ENCODE data around the gene ARHGEF7.
"Not testable (repeated sequence)": the region's sequence is repeated elsewhere in the genome, so short reads cannot be mapped to it uniquely, and the experiment has no call there.

ARHGEF7 gene

GRCh38 chr13:111255228-111255790 lies 140.2 kb downstream of the ARHGEF7 start:
- no peak for TF ChIP-seq CTCF (IDR thresholded peaks at IDR 0.05; ENCODE audit: control insufficient read depth, insufficient read depth, low read depth, low read length, missing control alignments)
- no peak for DNase-seq (ENCODE audit: low read depth)
- H3K4me3 ChIP-seq (ENCODE audit: control insufficient read depth, low read depth, low read length) = no peak overlapping the region

- TF ChIP-seq CTCF (IDR thresholded peaks at IDR 0.05; ENCODE audit: control insufficient read depth, insufficient read depth, low read depth, low read length, missing control alignments) = no peak
- DNase-seq (ENCODE audit: low read depth) = no peak
- no peak overlapping the region for H3K4me3 ChIP-seq (ENCODE audit: control insufficient read depth, low read depth, low read length)
Measured at GRCh38 chr13:111256458-111256857, 141.3 kb downstream of the ARHGEF7 start.

GRCh38 chr13:111256946-111257345 lies 141.8 kb downstream of the ARHGEF7 start:
- no peak for DNase-seq (ENCODE audit: low read depth)
- no peak for TF ChIP-seq CTCF (IDR thresholded peaks at IDR 0.05; ENCODE audit: control insufficient read depth, insufficient read depth, low read depth, low read length, missing control alignments)
- H3K4me3 ChIP-seq (ENCODE audit: control insufficient read depth, low read depth, low read length) = no peak overlapping the region

GRCh38 chr13:111257899-111258298 lies 142.8 kb downstream of the ARHGEF7 start:
- not testable (repeated sequence) for DNase-seq (ENCODE audit: low read depth); H3K4me3 ChIP-seq (ENCODE audit: control insufficient read depth, low read depth, low read length)

- no peak for TF ChIP-seq CTCF (IDR thresholded peaks at IDR 0.05; ENCODE audit: control insufficient read depth, insufficient read depth, low read depth, low read length, missing control alignments)
- no peak for DNase-seq (ENCODE audit: low read depth)
- H3K4me3 ChIP-seq (ENCODE audit: control insufficient read depth, low read depth, low read length) = no peak overlapping the region
Measured at GRCh38 chr13:111258637-111259036, 143.5 kb downstream of the ARHGEF7 start.

GRCh38 chr13:111259058-111259457 lies 143.9 kb downstream of the ARHGEF7 start:
- no peak overlapping the region for H3K4me3 ChIP-seq (ENCODE audit: control insufficient read depth, low read depth, low read length)
- no peak for DNase-seq (ENCODE audit: low read depth)
- no peak for TF ChIP-seq CTCF (IDR thresholded peaks at IDR 0.05; ENCODE audit: control insufficient read depth, insufficient read depth, low read depth, low read length, missing control alignments)

GRCh38 chr13:111261326-111261725 lies 146.2 kb downstream of the ARHGEF7 start:
- no peak for DNase-seq (ENCODE audit: low read depth)
- no peak for TF ChIP-seq CTCF (IDR thresholded peaks at IDR 0.05; ENCODE audit: control insufficient read depth, insufficient read depth, low read depth, low read length, missing control alignments)
- H3K4me3 ChIP-seq (ENCODE audit: control insufficient read depth, low read depth, low read length) = no peak overlapping the region
